Keratinocyte (primary cell): Measurements from ENCODE around the gene PRPH2. TPM values are rescaled to one million over a fixed set of nuclear protein-coding genes. Genes with fewer than 3 reads are reported as not detected.

Experiments
- DNase-seq: peaks from one replicate; pipeline ENCODE4 v3.0.0-alpha.2; 2011; ENCODE audit warnings: low read depth, missing footprints, low spot score
- FAIRE-seq: peaks from 2 replicates; lab custom pipeline; 2011; peaks lifted over from hg19 to GRCh38; lab: Jason Lieb, UNC
- H2AFZ ChIP-seq: 2 replicates; pipeline ENCODE4 v1.6.0; 2012; ENCODE audit warnings: low read length, control low read depth, inconsistent platforms; ENCODE audit not compliant: control insufficient read depth
- H3K27ac ChIP-seq: 2 replicates; pipeline ENCODE4 v1.5.1; 2011; ENCODE audit warnings: low read length; ENCODE audit not compliant: control insufficient read depth, insufficient read depth
- H3K27me3 ChIP-seq: 3 replicates; pipeline ENCODE4 v1.6.0; 2011; ENCODE audit warnings: low read length; ENCODE audit not compliant: control insufficient read depth, insufficient read depth; ENCODE audit errors: extremely low read depth
- H3K36me3 ChIP-seq, 2 experiments: 2 replicates in 1 of 2; 3 replicates in 1 of 2; pipeline ENCODE4 v1.5.1; 2011; ENCODE audit warnings: low read length in 2 of 2, mild to moderate bottlenecking in 1 of 2; ENCODE audit not compliant: control insufficient read depth in 2 of 2, insufficient read depth in 2 of 2; ENCODE audit errors: extremely low read depth in 1 of 2
- H3K4me1 ChIP-seq: 3 replicates; pipeline ENCODE4 v1.5.1; 2011; ENCODE audit warnings: low read length; ENCODE audit not compliant: control insufficient read depth, insufficient read depth; ENCODE audit errors: extremely low read depth
- H3K4me2 ChIP-seq: 3 replicates; pipeline ENCODE4 v1.6.0; 2011; ENCODE audit warnings: low read depth, low read length; ENCODE audit not compliant: control insufficient read depth, insufficient read depth; ENCODE audit errors: extremely low read depth
- H3K4me3 ChIP-seq, 3 experiments: fragments of 200-600 bp in 1 of 3; sonication (generic) in 1 of 3; 2 replicates in 2 of 3; 3 replicates in 1 of 3; pipeline ENCODE4 v1.5.1; 2011 to 2016; ENCODE audit warnings: low read length in 3 of 3, mild to moderate bottlenecking in 3 of 3, control low read depth in 2 of 3, inconsistent platforms in 1 of 3, low read depth in 1 of 3, mixed read lengths in 1 of 3, mixed run types in 1 of 3, moderate library complexity in 1 of 3; ENCODE audit not compliant: control insufficient read depth in 2 of 3, insufficient read depth in 2 of 3; ENCODE audit errors: extremely low read depth in 1 of 3
- H3K79me2 ChIP-seq: 2 replicates; pipeline ENCODE4 v1.6.0; 2012; ENCODE audit warnings: low read length; ENCODE audit not compliant: control insufficient read depth, insufficient read depth
- H3K9ac ChIP-seq: 3 replicates; pipeline ENCODE4 v1.6.0; 2011; ENCODE audit warnings: low read length; ENCODE audit not compliant: control insufficient read depth, insufficient read depth; ENCODE audit errors: extremely low read depth
- H3K9me1 ChIP-seq: 3 replicates; pipeline ENCODE4 v1.6.0; 2011; ENCODE audit warnings: low read length; ENCODE audit not compliant: control insufficient read depth, insufficient read depth; ENCODE audit errors: extremely low read depth
- H3K9me3 ChIP-seq: 2 replicates; pipeline ENCODE4 v1.5.1; 2012; ENCODE audit warnings: low read depth, low read length; ENCODE audit not compliant: control insufficient read depth
- H4K20me1 ChIP-seq: 3 replicates; pipeline ENCODE4 v1.6.0; 2011; ENCODE audit warnings: low read length; ENCODE audit not compliant: control insufficient read depth, insufficient read depth; ENCODE audit errors: extremely low read depth
- CTCF ChIP-seq, 3 experiments: IDR thresholded peaks in 1 of 3; conservative IDR thresholded peaks in 1 of 3; optimal IDR thresholded peaks in 1 of 3; 2 replicates in 2 of 3; 3 replicates in 1 of 3; pipeline versions ENCODE3 to v1.5.1; 2011; ENCODE audit warnings: low read length in 3 of 3, mild to moderate bottlenecking in 3 of 3, moderate library complexity in 2 of 3, control low read depth in 1 of 3, inconsistent platforms in 1 of 3; ENCODE audit not compliant: insufficient read depth in 2 of 3; ENCODE audit errors: extremely low read depth in 1 of 3
- EZH2 ChIP-seq: IDR thresholded peaks from one replicate; pipeline ENCODE4 v1.6.1; 2012; ENCODE audit warnings: inconsistent platforms, mild to moderate bottlenecking, low read length, moderate library complexity
- dilution Hi-C: fragments of 300-500 bp; cut with MboI; formaldehyde crosslinking; loops from one replicate; pipeline ENCODE4 v1.7.0; 2020; ENCODE audit warnings: low sequenced_read_pairs; ENCODE audit not compliant: extremely low pct_ligation_motif_present
- polyA plus RNA-seq, 5 experiments: library from polyadenylated mRNA; depleted of rRNA in 3 of 5; stranded (reverse) in 3 of 5; stranded (forward) in 1 of 5; unstranded in 1 of 5; fragments of >200 nt; gene quantifications; 1 replicate in 1 of 5; 2 replicates in 3 of 5; 3 replicates in 1 of 5; pipeline versions ENCODE4 v1.2.1 to v1.2.3, GENCODE V29; 2011 to 2012; ENCODE audit warnings: missing spikeins in 2 of 5, low read depth in 1 of 5, low replicate concordance in 1 of 5

Gene PRPH2
- polyA plus RNA-seq, 1 donor (not counting 4 experiments of a cell fraction or from before 2014, with no cell fraction given): 0.01 TPM

DNA sequence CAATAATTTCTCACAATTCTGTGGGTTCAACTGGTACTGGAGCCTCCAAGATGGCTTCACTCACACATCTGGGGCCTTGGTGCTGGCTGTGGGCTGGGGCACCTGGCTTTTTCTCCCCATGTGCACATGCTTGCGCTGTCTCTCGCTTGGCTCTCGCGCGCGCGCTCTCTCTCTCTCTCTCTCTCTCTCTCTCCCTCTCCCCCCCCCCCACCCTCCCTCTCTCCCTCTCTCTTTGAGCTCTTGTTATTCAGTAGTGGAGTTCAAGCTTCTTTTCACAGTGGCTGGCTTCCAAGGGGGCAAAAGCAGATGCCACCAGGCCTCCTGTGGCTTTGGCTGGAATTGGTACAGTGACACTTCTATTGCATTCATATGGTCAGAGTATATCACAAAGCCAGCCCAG, 34.3 kb upstream of the PRPH2 start:
- Histone ChIP-seq H3K4me1 (no peaks in the 10 kb centered on the region), H3K27ac (no peak overlapping the region), H2AFZ (no peak overlapping the region), H3K79me2 (no peaks in the 10 kb centered on the region), H3K4me3 (no peak overlapping the region), H3K9me1 (no peaks in the 10 kb centered on the region), H3K27me3 (no peaks in the 10 kb centered on the region), H3K36me3 (peaks cover 0 to 2% of the 10 kb centered on the region in 2 experiments), H4K20me1 (no peaks in the 10 kb centered on the region), H3K9me3 (no peaks in the 10 kb centered on the region), H3K4me2 (no peak overlapping the region), H3K9ac (no peak overlapping the region)
- FAIRE-seq (no peak), DNase-seq (no peak)
- dilution Hi-C loops: no loop called here
- TF ChIP-seq EZH2: no peak
- TF ChIP-seq CTCF (optimal IDR thresholded peaks at IDR 0.05 in 1 of 3, IDR thresholded peaks at IDR 0.05 in 1 of 3, conservative IDR thresholded peaks at IDR 0.05 in 1 of 3; ENCODE audit: extremely low read depth in 1 of 3, insufficient read depth in 2 of 3, low read length in 3 of 3): no peak

- no peak overlapping the region for H3K27ac ChIP-seq
- H3K9me3 ChIP-seq: no peaks in the 10 kb centered on the region
- H3K36me3 ChIP-seq: peaks cover 0 to 2% of the 10 kb centered on the region in 2 experiments
- no peak overlapping the region for H3K9ac ChIP-seq
- no peak overlapping the region for H3K4me3 ChIP-seq
- no peaks in the 10 kb centered on the region for H3K4me1 ChIP-seq
- TF ChIP-seq EZH2 (no peak), CTCF (optimal IDR thresholded peaks at IDR 0.05 in 1 of 3, IDR thresholded peaks at IDR 0.05 in 1 of 3, conservative IDR thresholded peaks at IDR 0.05 in 1 of 3; ENCODE audit: extremely low read depth in 1 of 3, insufficient read depth in 2 of 3, low read length in 3 of 3) (no peak)
- DNase-seq (no peak), FAIRE-seq (no peak)
- dilution Hi-C loops: no loop called here
- no peaks in the 10 kb centered on the region for H4K20me1 ChIP-seq
- H3K9me1 ChIP-seq: no peaks in the 10 kb centered on the region
- H3K4me2 ChIP-seq: no peak overlapping the region
- H2AFZ ChIP-seq: no peak overlapping the region
- no peaks in the 10 kb centered on the region for H3K79me2 ChIP-seq
- H3K27me3 ChIP-seq: no peaks in the 10 kb centered on the region
These were observed 32.4 kb upstream of the PRPH2 start for GRCh38 chr6:42754759-42755158.
